CD14-positive monocyte (primary cell): ENCODE results near the gene GULP1. TPM values are rescaled to one million over a fixed set of nuclear protein-coding genes. Genes with fewer than 3 reads are reported as not detected.

Experiments
- DNase-seq, 3 donors: peaks; one replicate each; pipeline ENCODE4 v3.0.0-alpha.2; 2011 to 2022
- H2AFZ ChIP-seq: 2 replicates; pipeline ENCODE4 v1.6.0; 2012; ENCODE audit warnings: mild to moderate bottlenecking, low read depth, low read length, inconsistent platforms; ENCODE audit not compliant: insufficient read depth, poor library complexity, severe bottlenecking
- H3K27ac ChIP-seq, 2 donors: 1 replicate in 1 of 2; 2 replicates in 1 of 2; pipeline ENCODE4 v1.5.1; 2012 to 2013; ENCODE audit warnings: low read length in 2 of 2, control low read depth in 1 of 2, inconsistent platforms in 1 of 2, low read depth in 1 of 2, mild to moderate bottlenecking in 1 of 2
- H3K27me3 ChIP-seq, 2 donors: one replicate each; pipeline versions ENCODE4 v1.6.0 to v1.6.1; 2011 to 2013; ENCODE audit warnings: low read length in 2 of 2; ENCODE audit not compliant: control insufficient read depth in 2 of 2, insufficient read depth in 2 of 2
- H3K36me3 ChIP-seq, 2 donors: replicated peaks in 1 of 2; 1 replicate in 1 of 2; 2 replicates in 1 of 2; pipeline versions ENCODE4 v1.5.1 to v1.6.1; 2012 to 2013; ENCODE audit warnings: low read length in 2 of 2, control low read depth in 1 of 2, inconsistent platforms in 1 of 2, mild to moderate bottlenecking in 1 of 2; ENCODE audit not compliant: insufficient read depth in 2 of 2, control insufficient read depth in 1 of 2
- H3K4me1 ChIP-seq, 2 donors: 1 replicate in 1 of 2; 2 replicates in 1 of 2; pipeline versions ENCODE4 v1.5.1 to v1.6.1; 2012 to 2013; ENCODE audit warnings: low read length in 2 of 2, control low read depth in 1 of 2, inconsistent platforms in 1 of 2, mild to moderate bottlenecking in 1 of 2, moderate library complexity in 1 of 2; ENCODE audit not compliant: insufficient read depth in 2 of 2, control insufficient read depth in 1 of 2
- H3K4me2 ChIP-seq: replicated peaks from 2 replicates; pipeline ENCODE3; 2012; ENCODE audit warnings: low read length, moderate library complexity, mild to moderate bottlenecking; ENCODE audit not compliant: poor library complexity, severe bottlenecking; ENCODE audit errors: extremely low read depth
- H3K4me3 ChIP-seq, 3 experiments: fragments of 200-600 bp in 1 of 3; sonication (generic) in 1 of 3; replicated peaks in 1 of 3; 1 replicate in 2 of 3; 2 replicates in 1 of 3; pipeline ENCODE4 v1.5.1; 2011 to 2013; ENCODE audit warnings: low read length in 3 of 3, mild to moderate bottlenecking in 3 of 3, control low read depth in 2 of 3, low read depth in 2 of 3, inconsistent platforms in 1 of 3, moderate library complexity in 1 of 3
- H3K79me2 ChIP-seq: 2 replicates; pipeline ENCODE4 v1.6.0; 2012; ENCODE audit warnings: mild to moderate bottlenecking, control low read depth, inconsistent platforms, low read length, moderate library complexity; ENCODE audit not compliant: insufficient read depth
- H3K9ac ChIP-seq: 2 replicates; pipeline ENCODE4 v1.6.0; 2017; ENCODE audit warnings: low read length, mild to moderate bottlenecking; ENCODE audit not compliant: insufficient read depth, poor library complexity, severe bottlenecking
- H3K9me3 ChIP-seq, 2 donors: replicated peaks in 1 of 2; 1 replicate in 1 of 2; 2 replicates in 1 of 2; pipeline versions ENCODE4 v1.5.1 to v1.6.1; 2012 to 2013; ENCODE audit warnings: low read length in 2 of 2, control low read depth in 1 of 2; ENCODE audit not compliant: control insufficient read depth in 1 of 2, insufficient read depth in 1 of 2
- H4K20me1 ChIP-seq: 2 replicates; pipeline ENCODE4 v1.6.0; 2012; ENCODE audit warnings: mild to moderate bottlenecking, low read length, control low read depth, moderate library complexity; ENCODE audit not compliant: insufficient read depth
- H3K27ac Mint-ChIP-seq, 7 donors: one replicate each; pipeline ENCODE4 v1.8.0; 2020; ENCODE audit warnings: mild to moderate bottlenecking in 7 of 7, mixed read lengths in 7 of 7, moderate library complexity in 6 of 7, inconsistent platforms in 2 of 7
- H3K27me3 Mint-ChIP-seq, 3 donors: one replicate each; pipeline ENCODE4 v1.8.0; 2021 to 2022; ENCODE audit warnings: low read depth in 3 of 3, mild to moderate bottlenecking in 3 of 3, mixed read lengths in 3 of 3, moderate library complexity in 3 of 3, inconsistent platforms in 1 of 3
- H3K36me3 Mint-ChIP-seq, 2 donors: one replicate each; pipeline ENCODE4 v1.8.0; 2020; ENCODE audit warnings: mixed read lengths in 2 of 2, inconsistent platforms in 1 of 2, mild to moderate bottlenecking in 1 of 2
- H3K4me1 Mint-ChIP-seq: one replicate; pipeline ENCODE4 v1.8.0; 2020; ENCODE audit warnings: mild to moderate bottlenecking, mixed read lengths
- H3K4me3 Mint-ChIP-seq, 2 donors: one replicate each; pipeline ENCODE4 v1.8.0; 2020; ENCODE audit warnings: mild to moderate bottlenecking in 2 of 2, mixed read lengths in 2 of 2, moderate library complexity in 1 of 2
- H3K9me3 Mint-ChIP-seq, 7 donors: one replicate each; pipeline ENCODE4 v1.8.0; 2020 to 2022; ENCODE audit warnings: mixed read lengths in 7 of 7, mild to moderate bottlenecking in 6 of 7, moderate library complexity in 6 of 7, inconsistent platforms in 2 of 7
- WGBS: methylation state at CpG from one replicate; pipeline ENCODE4 v1.1.5; 2013; ENCODE audit warnings: missing lambda C conversion rate; ENCODE audit not compliant: insufficient coverage; 5-methylcytosine and 5-hydroxymethylcytosine counted together
- intact Hi-C, 2 donors: fragments of 100-400 bp; cut with micrococcal nuclease; formaldehyde crosslinking; loops; one replicate each; pipeline versions ENCODE4 v1.15.0 to v1.15.1; 2023
- polyA plus RNA-seq, 3 donors: library from polyadenylated mRNA; depleted of rRNA in 1 of 3; unstranded in 2 of 3; stranded (reverse) in 1 of 3; fragments of 300-500 nt in 2 of 3; fragments of >200 nt in 1 of 3; fragmentation: Illumina TruSeq in 2 of 3; gene quantifications; 1 replicate in 2 of 3; 2 replicates in 1 of 3; pipeline ENCODE4 v1.2.3, GENCODE V29; 2012 to 2021
- TF ChIP-seq, protein P1 (sequence below): fragments of 200-600 bp; IDR thresholded peaks from one replicate; pipeline ENCODE4 v1.8.0; 2022; ENCODE audit warnings: antibody characterized with exemption, mild to moderate bottlenecking

GULP1 gene
- polyA plus RNA-seq, 3 donors, result not detected

GRCh38 chr2:188475945-188476344 is 184.3 kb downstream of the GULP1 start:
- Histone ChIP-seq H2AFZ (no peak overlapping the region), H3K9ac (no peak overlapping the region), H3K27me3 (no peaks in the 10 kb centered on the region), H3K4me1 (no peaks in the 10 kb centered on the region), H3K4me3 (no peak overlapping the region), H3K4me2 (no peak overlapping the region), H3K27ac (no peak overlapping the region), H3K36me3 (no peaks in the 10 kb centered on the region), H3K79me2 (no peaks in the 10 kb centered on the region), H3K9me3 (peaks cover 0 to 14% of the 10 kb centered on the region in 2 donors), H4K20me1 (no peaks in the 10 kb centered on the region)
- Mint-ChIP-seq H3K4me3 (no peak overlapping the region), H3K36me3 (no peaks in the 10 kb centered on the region), H3K4me1 (no peaks in the 10 kb centered on the region), H3K9me3 (peaks cover 0 to 7% (median 3%) of the 10 kb centered on the region in 7 donors), H3K27ac (no peak overlapping the region), H3K27me3 (peaks cover 0 to 2% (median 2%) of the 10 kb centered on the region in 3 donors)
- 79% methylated on average over 3 of the region's 4 CpGs for WGBS
- TF ChIP-seq, protein P1, sequence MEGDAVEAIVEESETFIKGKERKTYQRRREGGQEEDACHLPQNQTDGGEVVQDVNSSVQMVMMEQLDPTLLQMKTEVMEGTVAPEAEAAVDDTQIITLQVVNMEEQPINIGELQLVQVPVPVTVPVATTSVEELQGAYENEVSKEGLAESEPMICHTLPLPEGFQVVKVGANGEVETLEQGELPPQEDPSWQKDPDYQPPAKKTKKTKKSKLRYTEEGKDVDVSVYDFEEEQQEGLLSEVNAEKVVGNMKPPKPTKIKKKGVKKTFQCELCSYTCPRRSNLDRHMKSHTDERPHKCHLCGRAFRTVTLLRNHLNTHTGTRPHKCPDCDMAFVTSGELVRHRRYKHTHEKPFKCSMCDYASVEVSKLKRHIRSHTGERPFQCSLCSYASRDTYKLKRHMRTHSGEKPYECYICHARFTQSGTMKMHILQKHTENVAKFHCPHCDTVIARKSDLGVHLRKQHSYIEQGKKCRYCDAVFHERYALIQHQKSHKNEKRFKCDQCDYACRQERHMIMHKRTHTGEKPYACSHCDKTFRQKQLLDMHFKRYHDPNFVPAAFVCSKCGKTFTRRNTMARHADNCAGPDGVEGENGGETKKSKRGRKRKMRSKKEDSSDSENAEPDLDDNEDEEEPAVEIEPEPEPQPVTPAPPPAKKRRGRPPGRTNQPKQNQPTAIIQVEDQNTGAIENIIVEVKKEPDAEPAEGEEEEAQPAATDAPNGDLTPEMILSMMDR, result no peak
- intact Hi-C loops, result no loop called here
- no peak for DNase-seq

DNA sequence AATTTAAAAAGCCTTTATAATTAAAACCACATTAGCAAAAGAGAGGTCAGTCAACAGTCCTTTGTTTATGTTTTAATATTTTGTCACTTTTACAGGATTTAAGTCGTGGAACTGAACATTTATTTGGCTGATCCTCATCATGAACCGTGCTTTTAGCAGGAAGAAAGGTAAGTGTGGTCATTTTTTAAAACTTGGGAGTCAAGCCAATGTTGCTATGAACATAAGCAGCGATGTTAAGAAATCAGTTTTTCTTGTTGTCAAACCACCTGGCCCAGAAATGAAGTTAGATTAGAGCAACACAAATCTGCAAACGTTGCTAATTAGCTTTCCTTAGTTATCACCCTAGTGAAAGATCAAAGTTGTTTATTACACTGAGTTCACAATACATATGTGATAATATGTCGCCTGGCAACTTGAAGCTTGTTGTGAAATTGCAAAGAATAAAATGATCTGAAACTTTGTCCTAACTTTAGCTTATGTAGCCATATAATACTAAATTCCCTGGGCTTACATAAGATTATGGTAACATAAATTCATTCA is 186.0 kb downstream of the GULP1 start:
- Histone ChIP-seq H3K4me2 (no peak overlapping the region), H3K27me3 (no peaks in the 10 kb centered on the region), H3K9me3 (peaks cover 0 to 14% of the 10 kb centered on the region in 2 donors), H3K36me3 (no peaks in the 10 kb centered on the region), H2AFZ (no peak overlapping the region), H4K20me1 (no peaks in the 10 kb centered on the region), H3K4me1 (no peaks in the 10 kb centered on the region), H3K27ac (no peak overlapping the region), H3K79me2 (no peaks in the 10 kb centered on the region), H3K4me3 (no peak overlapping the region), H3K9ac (no peak overlapping the region)
- H3K27ac Mint-ChIP-seq, result no peak overlapping the region
- WGBS, result 93% methylated on average over 2 of the region's 5 CpGs
- TF ChIP-seq, protein P1, result no peak
- H3K9me3 Mint-ChIP-seq, result peaks cover 0 to 3% (median 0%) of the 10 kb centered on the region in 7 donors
- intact Hi-C loops, result no loop called here
- no peak for DNase-seq
- H3K4me1 Mint-ChIP-seq, result no peaks in the 10 kb centered on the region
- no peak overlapping the region for H3K4me3 Mint-ChIP-seq
- H3K36me3 Mint-ChIP-seq, result no peaks in the 10 kb centered on the region
- peaks cover 0 to 2% (median 2%) of the 10 kb centered on the region in 3 donors for H3K27me3 Mint-ChIP-seq
